Activated CD8-positive, alpha-beta T cell treated with anti-CD3 and anti-CD28 coated beads for 36 hours (primary cell): ENCODE data around the gene CA10. TPM values are rescaled to one million over a fixed set of nuclear protein-coding genes. Genes with fewer than 3 reads are reported as not detected.

Experiments used
- ATAC-seq: fragments of 200-7000 bp; cut with Tn5 transposase; one replicate; pipeline ENCODE4 v1.10.0; 2021; ENCODE audit warnings: mild to moderate bottlenecking, moderate library complexity
- CTCF ChIA-PET: fragments of 350-600 bp; sonication (Branson Sonifier 250); formaldehyde crosslinking; loops from one replicate; lab custom pipeline; 2021; ENCODE audit warnings: antibody characterized with exemption; lab: Charles Lee
- POLR2A ChIA-PET: fragments of 350-600 bp; sonication (Branson Sonifier 250); formaldehyde crosslinking; loops from one replicate; lab custom pipeline; 2021; ENCODE audit warnings: antibody characterized with exemption; lab: Charles Lee
- DNase-seq: peaks from one replicate; pipeline ENCODE4 v3.0.0-alpha.2; 2020
- H3K27ac Mint-ChIP-seq: one replicate; pipeline ENCODE4 v1.8.0; 2021; ENCODE audit warnings: mild to moderate bottlenecking, mixed read lengths
- H3K27me3 Mint-ChIP-seq: one replicate; pipeline ENCODE4 v1.8.0; 2021; ENCODE audit warnings: mixed read lengths
- H3K36me3 Mint-ChIP-seq: one replicate; pipeline ENCODE4 v1.8.0; 2021; ENCODE audit warnings: low read depth, mixed read lengths
- H3K4me1 Mint-ChIP-seq: one replicate; pipeline ENCODE4 v1.8.0; 2021; ENCODE audit warnings: low read depth, mixed read lengths
- H3K4me3 Mint-ChIP-seq: one replicate; pipeline ENCODE4 v1.8.0; 2021; ENCODE audit warnings: mild to moderate bottlenecking, moderate library complexity, mixed read lengths
- H3K9me3 Mint-ChIP-seq: one replicate; pipeline ENCODE4 v1.8.0; 2021; ENCODE audit warnings: mixed read lengths
- CTCF ChIP-seq: fragments of 200-600 bp; IDR thresholded peaks from one replicate; pipeline ENCODE4 v1.8.0; 2022; ENCODE audit warnings: antibody characterized with exemption, mild to moderate bottlenecking
- intact Hi-C: fragments of 100-400 bp; cut with micrococcal nuclease; formaldehyde crosslinking; loops from one replicate; pipeline ENCODE4 v1.10.0; 2022
- total RNA-seq, 2 experiments: library from RNA; stranded (reverse); gene quantifications; one replicate each; pipeline ENCODE4 v1.2.3, GENCODE V29; 2021

CA10 gene
- total RNA-seq, 2 experiments from 2014 or later: not detected

GRCh38 chr17:52024300-52024870, 134.1 kb downstream of the CA10 start:
- Mint-ChIP-seq H3K36me3 (no peaks in the 10 kb centered on the region), H3K4me3 (no peak overlapping the region), H3K9me3 (no peaks in the 10 kb centered on the region), H3K27me3 (no peaks in the 10 kb centered on the region), H3K27ac (no peak overlapping the region), H3K4me1 (no peaks in the 10 kb centered on the region)
- no peak for ATAC-seq
- ChIA-PET CTCF (no interaction called here), POLR2A (no interaction called here)
- intact Hi-C loops: no loop called here
- TF ChIP-seq CTCF: no peak
- DNase-seq: no peak

- H3K4me1 Mint-ChIP-seq: no peaks in the 10 kb centered on the region
- DNase-seq (no peak), ATAC-seq (no peak)
- H3K9me3 Mint-ChIP-seq: no peaks in the 10 kb centered on the region
- H3K27me3 Mint-ChIP-seq: no peaks in the 10 kb centered on the region
- intact Hi-C loops: no loop called here
- H3K36me3 Mint-ChIP-seq: no peaks in the 10 kb centered on the region
- no peak for TF ChIP-seq CTCF
- ChIA-PET POLR2A (no interaction called here), CTCF (no interaction called here)
- no peak overlapping the region for H3K27ac Mint-ChIP-seq
- H3K4me3 Mint-ChIP-seq: no peak overlapping the region
Observed at GRCh38 chr17:52011064-52011463, 147.4 kb downstream of the CA10 start.

- ChIA-PET POLR2A (no interaction called here), CTCF (no interaction called here)
- Mint-ChIP-seq H3K9me3 (no peaks in the 10 kb centered on the region), H3K27me3 (peaks cover 3% of the 10 kb centered on the region), H3K4me3 (no peak overlapping the region), H3K36me3 (no peaks in the 10 kb centered on the region), H3K4me1 (no peaks in the 10 kb centered on the region), H3K27ac (no peak overlapping the region)
- intact Hi-C loops: no loop called here
- no peak for ATAC-seq
- DNase-seq: no peak
- no peak for TF ChIP-seq CTCF
Observed at GRCh38 chr17:51999654-52000053, 158.9 kb downstream of the CA10 start.

GRCh38 chr17:51997723-51998122, 160.8 kb downstream of the CA10 start:
- ChIA-PET POLR2A (no interaction called here), CTCF (no interaction called here)
- Mint-ChIP-seq H3K27me3 (no peaks in the 10 kb centered on the region), H3K4me3 (no peak overlapping the region), H3K4me1 (no peaks in the 10 kb centered on the region), H3K27ac (no peak overlapping the region), H3K9me3 (no peaks in the 10 kb centered on the region), H3K36me3 (no peaks in the 10 kb centered on the region)
- DNase-seq (no peak), ATAC-seq (no peak)
- intact Hi-C loops: no loop called here
- TF ChIP-seq CTCF: no peak

- no peak for ATAC-seq
- intact Hi-C loops: no loop called here
Observed at GRCh38 chr17:51995797-51996403, 162.6 kb downstream of the CA10 start.

More at GRCh38 chr17:51995797-51996403, 162.6 kb downstream of the CA10 start:
- no peaks in the 10 kb centered on the region for H3K9me3 Mint-ChIP-seq
- no peak for TF ChIP-seq CTCF
- H3K36me3 Mint-ChIP-seq: no peaks in the 10 kb centered on the region
- ChIA-PET POLR2A (no interaction called here), CTCF (no interaction called here)
- H3K4me1 Mint-ChIP-seq: no peaks in the 10 kb centered on the region
- H3K27me3 Mint-ChIP-seq: no peaks in the 10 kb centered on the region
- no peak for DNase-seq
- no peak overlapping the region for H3K4me3 Mint-ChIP-seq
- H3K27ac Mint-ChIP-seq: no peak overlapping the region
